ENCODE results near the gene RTL1. TPM values are rescaled to one million over a fixed set of nuclear protein-coding genes. Genes with fewer than 3 reads are reported as not detected.

RTL1 gene
- total RNA-seq, 1 donor from 2014 or later, result not detected

- TF ChIP-seq CTCF (IDR thresholded peaks at IDR 0.05), result no peak
- no peak for DNase-seq (ENCODE audit: extremely low spot score, unreplicated experiment)
- Mint-ChIP-seq H3K27me3 (ENCODE audit: unreplicated experiment) (peaks cover 22% of the 10 kb centered on the region), H3K4me3 (ENCODE audit: unreplicated experiment) (no peak overlapping the region), H3K27ac (ENCODE audit: unreplicated experiment) (no peak overlapping the region), H3K9me3 (ENCODE audit: unreplicated experiment) (no peaks in the 10 kb centered on the region), H3K36me3 (ENCODE audit: unreplicated experiment) (no peaks in the 10 kb centered on the region), H3K4me1 (ENCODE audit: unreplicated experiment) (no peaks in the 10 kb centered on the region)
These were observed 45.3 kb downstream of the RTL1 start for GRCh38 chr14:100857923-100858837.

GRCh38 chr14:100857233-100857922 lies 46.1 kb downstream of the RTL1 start:
- Mint-ChIP-seq H3K9me3 (ENCODE audit: unreplicated experiment) (no peaks in the 10 kb centered on the region), H3K36me3 (ENCODE audit: unreplicated experiment) (no peaks in the 10 kb centered on the region), H3K27me3 (ENCODE audit: unreplicated experiment) (peaks cover 24% of the 10 kb centered on the region), H3K4me1 (ENCODE audit: unreplicated experiment) (no peaks in the 10 kb centered on the region), H3K4me3 (ENCODE audit: unreplicated experiment) (no peak overlapping the region), H3K27ac (ENCODE audit: unreplicated experiment) (no peak overlapping the region)
- DNase-seq (ENCODE audit: extremely low spot score, unreplicated experiment), result no peak
- no peak for TF ChIP-seq CTCF (IDR thresholded peaks at IDR 0.05)

GRCh38 chr14:100856056-100856950 lies 47.2 kb downstream of the RTL1 start:
- no peak for DNase-seq (ENCODE audit: extremely low spot score, unreplicated experiment)
- no peak overlapping the region for H3K27ac Mint-ChIP-seq (ENCODE audit: unreplicated experiment)
- H3K36me3 Mint-ChIP-seq (ENCODE audit: unreplicated experiment), result no peaks in the 10 kb centered on the region
- no peaks in the 10 kb centered on the region for H3K9me3 Mint-ChIP-seq (ENCODE audit: unreplicated experiment)
- TF ChIP-seq CTCF (IDR thresholded peaks at IDR 0.05), result no peak
- no peaks in the 10 kb centered on the region for H3K4me1 Mint-ChIP-seq (ENCODE audit: unreplicated experiment)
- peaks cover 24% of the 10 kb centered on the region for H3K27me3 Mint-ChIP-seq (ENCODE audit: unreplicated experiment)
- H3K4me3 Mint-ChIP-seq (ENCODE audit: unreplicated experiment), result no peak overlapping the region

- Mint-ChIP-seq H3K27ac (ENCODE audit: unreplicated experiment) (no peak overlapping the region), H3K36me3 (ENCODE audit: unreplicated experiment) (no peaks in the 10 kb centered on the region), H3K4me3 (ENCODE audit: unreplicated experiment) (no peak overlapping the region), H3K27me3 (ENCODE audit: unreplicated experiment) (peaks cover 24% of the 10 kb centered on the region), H3K9me3 (ENCODE audit: unreplicated experiment) (no peaks in the 10 kb centered on the region), H3K4me1 (ENCODE audit: unreplicated experiment) (no peaks in the 10 kb centered on the region)
- no peak for DNase-seq (ENCODE audit: extremely low spot score, unreplicated experiment)
- TF ChIP-seq CTCF (IDR thresholded peaks at IDR 0.05), result no peak
These were observed 48.1 kb downstream of the RTL1 start for GRCh38 chr14:100855256-100855930.
